ENCODE data around the gene EFHD1.
"Not testable (repeated sequence)": the region's sequence is repeated elsewhere in the genome, so short reads cannot be mapped to it uniquely, and the experiment has no call there.

EFHD1 gene

DNA sequence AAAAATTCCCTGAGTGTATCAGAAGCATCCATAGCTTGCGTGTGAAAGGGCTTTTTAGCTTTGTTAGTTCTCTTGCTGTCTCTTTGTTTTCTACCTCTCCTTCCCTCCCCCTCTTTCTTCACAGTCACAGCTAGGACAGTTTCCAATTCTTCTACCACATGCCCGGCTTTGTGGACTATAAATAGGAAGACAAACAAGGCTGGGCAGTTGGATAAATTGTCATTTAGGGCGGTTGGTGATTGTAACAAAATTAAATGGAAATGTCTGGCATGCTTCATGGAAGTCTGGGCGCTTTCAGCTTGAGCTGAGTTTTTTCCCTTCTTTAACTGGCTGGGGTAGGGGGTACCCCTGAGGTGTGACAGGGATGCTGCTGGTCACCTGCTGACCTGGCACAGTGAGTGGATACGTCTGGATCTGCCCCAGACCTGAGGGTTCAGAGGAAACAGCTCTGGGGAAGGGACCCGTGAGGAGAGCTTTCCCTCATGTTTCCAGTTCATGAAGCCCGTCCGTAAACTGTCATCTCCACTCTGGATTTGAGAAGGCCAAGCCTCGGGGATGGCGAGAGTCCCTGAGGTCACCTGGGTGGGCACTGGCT lies 34.7 kb downstream of the EFHD1 start:
- Histone ChIP-seq H3K36me3 (ENCODE audit: control insufficient read depth, insufficient read depth, low read length) (no peaks in the 10 kb centered on the region), H3K27me3 (replicated peaks; ENCODE audit: control insufficient read depth, insufficient read depth, low read length, poor library complexity, severe bottlenecking) (no peaks in the 10 kb centered on the region), H3K27ac (ENCODE audit: insufficient read depth, low read length, poor library complexity, severe bottlenecking) (no peak overlapping the region), H3K4me1 (ENCODE audit: control insufficient read depth, insufficient read depth, low read length, poor library complexity, severe bottlenecking) (no peaks in the 10 kb centered on the region), H3K9me3 (ENCODE audit: control insufficient read depth, low read length) (no peaks in the 10 kb centered on the region), H3K4me3 (ENCODE audit: insufficient read depth, low read depth, low read length, poor library complexity, severe bottlenecking) (no peak overlapping the region)
- DNase-seq = no peak

DNA sequence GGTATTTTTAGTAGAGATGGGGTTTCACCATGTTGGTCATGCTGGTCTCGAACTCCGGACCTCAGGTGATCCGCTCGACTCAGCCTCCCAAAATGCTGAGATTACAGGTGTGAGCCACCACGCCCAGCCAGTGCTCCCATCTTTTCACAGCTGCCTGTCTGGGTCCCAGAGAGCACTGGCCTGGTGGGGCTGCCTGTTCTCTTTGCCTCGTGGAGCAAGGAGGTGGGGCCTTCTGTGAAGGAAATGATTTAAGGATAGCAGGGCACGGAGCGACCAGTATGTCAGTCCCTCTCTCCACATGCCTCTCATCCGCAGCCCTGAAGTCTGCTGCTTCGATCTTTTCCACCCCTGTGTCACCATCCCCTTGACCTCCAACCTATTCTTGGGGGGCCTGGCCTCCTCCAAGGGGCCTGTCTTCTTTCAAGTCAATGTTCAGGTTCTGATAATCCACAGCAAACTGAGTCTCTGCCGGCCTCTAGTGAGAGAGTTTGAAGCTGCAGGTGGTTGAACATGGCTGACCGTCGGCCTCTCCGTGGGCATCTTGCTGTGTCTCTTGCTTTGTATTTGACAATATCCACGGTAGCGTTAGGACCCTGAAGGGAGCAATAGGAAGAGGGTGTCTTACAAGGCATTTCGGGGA lies 35.5 kb downstream of the EFHD1 start:
- no peak overlapping the region for H3K4me3 ChIP-seq (ENCODE audit: insufficient read depth, low read depth, low read length, poor library complexity, severe bottlenecking)
- DNase-seq = no peak
- no peaks in the 10 kb centered on the region for H3K27me3 ChIP-seq (replicated peaks; ENCODE audit: control insufficient read depth, insufficient read depth, low read length, poor library complexity, severe bottlenecking)
- no peaks in the 10 kb centered on the region for H3K9me3 ChIP-seq (ENCODE audit: control insufficient read depth, low read length)
- no peak overlapping the region for H3K27ac ChIP-seq (ENCODE audit: insufficient read depth, low read length, poor library complexity, severe bottlenecking)
- H3K36me3 ChIP-seq (ENCODE audit: control insufficient read depth, insufficient read depth, low read length) = no peaks in the 10 kb centered on the region
- no peaks in the 10 kb centered on the region for H3K4me1 ChIP-seq (ENCODE audit: control insufficient read depth, insufficient read depth, low read length, poor library complexity, severe bottlenecking)

DNA sequence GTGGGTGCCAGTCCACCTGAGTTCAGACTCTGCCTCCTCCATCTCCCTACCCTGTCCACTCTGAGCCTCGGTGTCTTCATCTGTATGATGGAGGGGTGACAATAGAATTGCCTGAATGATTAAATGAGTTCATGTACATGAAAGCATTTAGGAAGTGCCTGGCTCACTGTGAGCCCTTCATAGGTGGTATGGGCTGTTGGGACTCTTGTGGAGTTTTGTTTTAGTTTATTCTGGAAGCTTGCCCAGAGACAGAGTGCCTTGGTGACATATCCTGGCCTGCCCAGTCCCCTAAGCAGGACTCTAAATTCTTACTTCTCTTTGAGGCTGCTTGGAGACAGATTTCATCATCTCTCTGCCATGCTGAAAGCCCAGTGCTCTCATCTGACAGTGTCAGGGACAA lies 39.2 kb downstream of the EFHD1 start:
- no peaks in the 10 kb centered on the region for H3K27me3 ChIP-seq (replicated peaks; ENCODE audit: control insufficient read depth, insufficient read depth, low read length, poor library complexity, severe bottlenecking)
- no peaks in the 10 kb centered on the region for H3K4me1 ChIP-seq (ENCODE audit: control insufficient read depth, insufficient read depth, low read length, poor library complexity, severe bottlenecking)
- H3K27ac ChIP-seq (ENCODE audit: insufficient read depth, low read length, poor library complexity, severe bottlenecking) = no peak overlapping the region
- DNase-seq = no peak
- no peak overlapping the region for H3K4me3 ChIP-seq (ENCODE audit: insufficient read depth, low read depth, low read length, poor library complexity, severe bottlenecking)
- H3K36me3 ChIP-seq (ENCODE audit: control insufficient read depth, insufficient read depth, low read length) = no peaks in the 10 kb centered on the region
- H3K9me3 ChIP-seq (ENCODE audit: control insufficient read depth, low read length) = no peaks in the 10 kb centered on the region

DNA sequence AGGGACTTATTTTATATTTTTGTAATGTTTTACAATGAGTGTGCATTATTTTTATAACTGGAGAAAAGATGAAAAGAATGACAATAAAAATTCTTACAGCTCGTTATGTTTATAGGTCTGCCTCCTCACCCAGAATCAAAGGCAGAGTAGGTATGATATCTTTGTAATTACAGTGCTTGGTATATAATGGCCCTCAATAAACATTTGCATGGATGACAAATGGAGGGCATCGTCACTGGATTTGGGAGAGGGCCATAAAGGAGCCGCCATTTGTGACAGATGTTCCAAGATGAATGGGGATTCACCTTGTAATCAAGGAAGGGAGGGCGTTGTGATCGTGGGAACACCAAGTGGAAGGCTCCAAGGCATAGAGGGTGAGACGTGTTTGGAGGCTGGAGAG lies 41.1 kb downstream of the EFHD1 start:
- Histone ChIP-seq H3K27me3 (replicated peaks; ENCODE audit: control insufficient read depth, insufficient read depth, low read length, poor library complexity, severe bottlenecking) (no peaks in the 10 kb centered on the region), H3K9me3 (ENCODE audit: control insufficient read depth, low read length) (no peaks in the 10 kb centered on the region), H3K4me1 (ENCODE audit: control insufficient read depth, insufficient read depth, low read length, poor library complexity, severe bottlenecking) (no peaks in the 10 kb centered on the region), H3K4me3 (ENCODE audit: insufficient read depth, low read depth, low read length, poor library complexity, severe bottlenecking) (no peak overlapping the region), H3K27ac (ENCODE audit: insufficient read depth, low read length, poor library complexity, severe bottlenecking) (no peak overlapping the region), H3K36me3 (ENCODE audit: control insufficient read depth, insufficient read depth, low read length) (no peaks in the 10 kb centered on the region)
- no peak for DNase-seq

DNA sequence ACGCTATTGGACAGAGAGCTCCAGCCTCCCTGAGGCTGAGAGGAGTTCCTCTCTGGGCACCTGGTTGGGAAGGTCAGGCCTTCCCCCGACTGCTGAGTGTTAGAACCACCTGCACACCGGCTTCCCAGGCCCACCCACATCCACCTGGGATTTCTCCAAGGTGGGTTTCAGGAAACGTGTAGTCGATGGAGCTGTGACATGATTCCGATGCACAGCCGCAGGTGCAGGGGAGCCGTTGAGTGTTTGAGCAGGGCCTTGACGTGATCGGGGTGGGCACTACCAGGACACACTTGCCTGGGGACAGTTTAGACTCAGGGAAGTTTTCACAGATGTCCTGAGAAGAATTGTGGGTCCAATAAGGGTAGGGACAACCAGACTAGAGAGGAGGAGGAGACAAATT lies 42.0 kb downstream of the EFHD1 start:
- Histone ChIP-seq H3K4me1 (ENCODE audit: control insufficient read depth, insufficient read depth, low read length, poor library complexity, severe bottlenecking) (no peaks in the 10 kb centered on the region), H3K9me3 (ENCODE audit: control insufficient read depth, low read length) (no peaks in the 10 kb centered on the region), H3K27ac (ENCODE audit: insufficient read depth, low read length, poor library complexity, severe bottlenecking) (no peak overlapping the region), H3K36me3 (ENCODE audit: control insufficient read depth, insufficient read depth, low read length) (no peaks in the 10 kb centered on the region), H3K27me3 (replicated peaks; ENCODE audit: control insufficient read depth, insufficient read depth, low read length, poor library complexity, severe bottlenecking) (no peaks in the 10 kb centered on the region), H3K4me3 (ENCODE audit: insufficient read depth, low read depth, low read length, poor library complexity, severe bottlenecking) (no peak overlapping the region)
- no peak for DNase-seq

DNA sequence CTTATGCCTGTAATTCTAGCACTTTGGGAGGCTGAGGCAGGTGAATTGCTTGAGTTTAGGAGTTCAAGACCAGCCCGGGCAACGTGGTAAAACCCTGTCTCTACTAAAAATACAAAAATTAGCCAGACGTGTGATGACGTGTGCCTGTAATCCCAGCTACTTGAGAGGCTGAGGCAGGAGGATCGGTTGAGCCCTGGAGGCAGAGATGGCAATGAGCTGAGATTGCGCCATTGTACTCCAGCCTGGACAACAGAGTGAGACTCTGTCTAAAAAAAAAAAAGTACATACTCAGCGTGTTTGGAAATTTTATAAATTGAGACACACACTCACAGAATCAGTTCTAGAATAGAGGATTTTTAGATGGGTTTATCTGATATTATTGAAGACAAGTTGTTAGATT lies 46.6 kb downstream of the EFHD1 start:
- no peak overlapping the region for H3K27ac ChIP-seq (ENCODE audit: insufficient read depth, low read length, poor library complexity, severe bottlenecking)
- no peaks in the 10 kb centered on the region for H3K9me3 ChIP-seq (ENCODE audit: control insufficient read depth, low read length)
- H3K4me3 ChIP-seq (ENCODE audit: insufficient read depth, low read depth, low read length, poor library complexity, severe bottlenecking) = no peak overlapping the region
- DNase-seq = no peak
- H3K36me3 ChIP-seq (ENCODE audit: control insufficient read depth, insufficient read depth, low read length) = no peaks in the 10 kb centered on the region
- no peaks in the 10 kb centered on the region for H3K27me3 ChIP-seq (replicated peaks; ENCODE audit: control insufficient read depth, insufficient read depth, low read length, poor library complexity, severe bottlenecking)
- H3K4me1 ChIP-seq (ENCODE audit: control insufficient read depth, insufficient read depth, low read length, poor library complexity, severe bottlenecking) = no peaks in the 10 kb centered on the region

DNA sequence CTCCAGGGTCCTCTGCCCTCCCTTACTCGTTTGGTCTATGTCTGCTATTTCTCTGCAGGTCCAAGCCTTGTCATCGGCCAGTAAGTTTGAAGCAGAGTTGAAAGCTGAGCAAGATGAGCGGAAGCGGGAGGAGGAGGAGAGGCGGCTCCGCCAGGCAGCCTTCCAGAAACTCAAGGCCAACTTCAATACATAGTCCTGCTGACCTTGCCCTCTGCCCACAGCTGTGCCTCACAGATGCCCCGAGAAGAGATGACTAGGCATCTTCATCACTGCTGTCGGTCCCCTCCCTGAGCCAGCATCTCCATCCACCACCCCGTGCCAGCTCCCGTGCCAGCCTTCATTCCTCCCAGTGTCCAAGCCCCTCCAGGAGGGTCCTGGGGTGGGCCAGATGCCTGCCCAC lies 48.1 kb downstream of the EFHD1 start:
- no peak for DNase-seq
- Histone ChIP-seq H3K4me3 (ENCODE audit: insufficient read depth, low read depth, low read length, poor library complexity, severe bottlenecking) (no peak overlapping the region), H3K9me3 (ENCODE audit: control insufficient read depth, low read length) (no peaks in the 10 kb centered on the region), H3K36me3 (ENCODE audit: control insufficient read depth, insufficient read depth, low read length) (no peaks in the 10 kb centered on the region), H3K27ac (ENCODE audit: insufficient read depth, low read length, poor library complexity, severe bottlenecking) (no peak overlapping the region), H3K27me3 (replicated peaks; ENCODE audit: control insufficient read depth, insufficient read depth, low read length, poor library complexity, severe bottlenecking) (no peaks in the 10 kb centered on the region), H3K4me1 (ENCODE audit: control insufficient read depth, insufficient read depth, low read length, poor library complexity, severe bottlenecking) (no peaks in the 10 kb centered on the region)

DNA sequence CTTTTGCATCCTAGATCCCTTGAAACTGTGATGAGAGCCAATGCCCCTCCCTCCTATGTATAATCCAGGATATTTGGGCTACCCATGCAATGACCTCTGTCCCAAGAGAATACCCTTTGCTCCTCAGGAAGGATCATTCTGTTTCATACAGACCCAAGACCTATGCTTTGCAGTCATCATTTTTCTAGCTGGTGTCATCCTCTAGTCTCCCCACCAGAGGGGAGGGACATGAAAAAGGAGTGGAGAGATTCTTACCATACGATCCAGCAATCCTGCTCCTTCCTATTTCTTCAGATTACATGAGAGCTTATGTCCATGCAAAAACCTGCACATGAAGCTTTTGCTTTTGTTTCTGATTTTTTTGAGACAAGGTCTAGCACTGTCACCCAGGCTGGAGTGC lies 50.0 kb downstream of the EFHD1 start:
- H3K36me3 ChIP-seq (ENCODE audit: control insufficient read depth, insufficient read depth, low read length) = no peaks in the 10 kb centered on the region
- no peak overlapping the region for H3K27ac ChIP-seq (ENCODE audit: insufficient read depth, low read length, poor library complexity, severe bottlenecking)

DNA sequence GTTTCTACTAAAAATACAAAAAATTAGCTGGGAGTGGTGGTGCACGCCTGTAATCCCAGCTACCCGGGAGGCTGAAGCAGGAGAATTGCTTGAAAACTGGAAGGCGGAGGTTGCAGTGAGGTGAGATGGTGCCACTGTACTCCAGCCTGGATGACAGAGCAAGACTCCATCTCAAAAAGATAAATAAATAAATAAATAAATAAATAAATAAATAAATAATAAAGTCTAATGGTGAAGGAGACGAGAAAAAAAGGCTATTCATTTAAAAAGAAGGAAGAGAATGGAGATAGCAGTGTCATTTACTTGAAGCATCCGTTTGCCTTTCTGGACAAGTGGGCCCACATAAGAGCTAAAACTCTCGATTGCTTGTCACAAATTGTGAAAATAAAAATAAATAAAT lies 52.0 kb downstream of the EFHD1 start:
- not testable (repeated sequence) for H3K9me3 ChIP-seq (ENCODE audit: control insufficient read depth, low read length); H3K36me3 ChIP-seq (ENCODE audit: control insufficient read depth, insufficient read depth, low read length); H3K4me1 ChIP-seq (ENCODE audit: control insufficient read depth, insufficient read depth, low read length, poor library complexity, severe bottlenecking); H3K4me3 ChIP-seq (ENCODE audit: insufficient read depth, low read depth, low read length, poor library complexity, severe bottlenecking); DNase-seq; H3K27ac ChIP-seq (ENCODE audit: insufficient read depth, low read length, poor library complexity, severe bottlenecking); H3K27me3 ChIP-seq (replicated peaks; ENCODE audit: control insufficient read depth, insufficient read depth, low read length, poor library complexity, severe bottlenecking)

More for the DNA sequence above, 50.0 kb downstream of the EFHD1 start:
- no peak for DNase-seq
- no peak overlapping the region for H3K4me3 ChIP-seq (ENCODE audit: insufficient read depth, low read depth, low read length, poor library complexity, severe bottlenecking)
- H3K4me1 ChIP-seq (ENCODE audit: control insufficient read depth, insufficient read depth, low read length, poor library complexity, severe bottlenecking) = no peaks in the 10 kb centered on the region
- H3K27me3 ChIP-seq (replicated peaks; ENCODE audit: control insufficient read depth, insufficient read depth, low read length, poor library complexity, severe bottlenecking) = no peaks in the 10 kb centered on the region
- H3K9me3 ChIP-seq (ENCODE audit: control insufficient read depth, low read length) = no peaks in the 10 kb centered on the region

DNA sequence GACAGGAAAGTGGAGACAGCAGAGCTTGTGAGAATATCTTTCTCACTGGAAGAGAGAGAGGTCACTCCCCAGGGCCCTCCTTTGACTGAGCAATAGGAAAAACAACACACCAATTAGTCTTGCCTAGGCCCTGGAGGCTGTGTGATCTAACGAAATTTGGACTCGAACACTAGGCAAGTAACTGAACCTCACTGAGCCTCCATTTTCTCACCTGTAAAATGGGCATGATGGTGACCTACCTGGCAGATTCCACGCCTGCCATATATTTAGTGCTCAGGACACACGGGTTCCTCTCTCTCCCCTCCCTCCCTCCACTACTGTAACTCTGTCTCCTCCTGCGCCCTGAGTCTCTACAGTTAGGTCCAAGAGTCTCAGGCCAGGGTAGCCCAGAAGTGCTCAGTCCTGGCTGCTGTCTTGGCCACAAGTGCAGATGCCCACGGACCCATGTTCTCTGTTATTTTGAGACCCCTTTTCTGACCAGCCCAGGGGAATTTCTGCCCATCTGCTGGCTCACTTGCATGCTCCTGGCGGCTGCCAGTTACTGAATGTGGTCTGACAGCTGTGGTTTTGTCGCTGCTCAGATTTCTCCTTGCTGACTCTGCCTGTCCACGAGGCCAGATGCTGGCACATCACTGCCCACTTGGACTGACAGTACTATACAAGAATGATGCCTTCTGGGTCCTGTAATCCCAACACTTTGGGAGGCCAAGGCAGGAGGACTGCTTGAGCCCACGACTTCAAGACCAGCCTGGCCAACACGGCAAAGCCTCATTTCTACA lies 54.2 kb downstream of the EFHD1 start:
- Histone ChIP-seq H3K27ac (ENCODE audit: insufficient read depth, low read length, poor library complexity, severe bottlenecking) (no peak overlapping the region), H3K9me3 (ENCODE audit: control insufficient read depth, low read length) (no peaks in the 10 kb centered on the region), H3K27me3 (replicated peaks; ENCODE audit: control insufficient read depth, insufficient read depth, low read length, poor library complexity, severe bottlenecking) (no peaks in the 10 kb centered on the region), H3K4me3 (ENCODE audit: insufficient read depth, low read depth, low read length, poor library complexity, severe bottlenecking) (no peak overlapping the region), H3K4me1 (ENCODE audit: control insufficient read depth, insufficient read depth, low read length, poor library complexity, severe bottlenecking) (no peaks in the 10 kb centered on the region), H3K36me3 (ENCODE audit: control insufficient read depth, insufficient read depth, low read length) (no peaks in the 10 kb centered on the region)
- DNase-seq = no peak

Measured in effector memory CD4-positive, alpha-beta T cell (primary cell).